GM18907 (cell line): ENCODE results near the gene ITGA1.
A peak's percentile ranks its signal among the peaks of the same experiment; 100 is the strongest.

Experiments
- ATAC-seq: cut with Tn5 transposase; IDR thresholded peaks from one replicate; pipeline ENCODE4 v1.9.1; 2021; ENCODE audit warnings: mild to moderate bottlenecking, moderate library complexity; ENCODE audit not compliant: unreplicated experiment

The ITGA1 gene

DNA sequence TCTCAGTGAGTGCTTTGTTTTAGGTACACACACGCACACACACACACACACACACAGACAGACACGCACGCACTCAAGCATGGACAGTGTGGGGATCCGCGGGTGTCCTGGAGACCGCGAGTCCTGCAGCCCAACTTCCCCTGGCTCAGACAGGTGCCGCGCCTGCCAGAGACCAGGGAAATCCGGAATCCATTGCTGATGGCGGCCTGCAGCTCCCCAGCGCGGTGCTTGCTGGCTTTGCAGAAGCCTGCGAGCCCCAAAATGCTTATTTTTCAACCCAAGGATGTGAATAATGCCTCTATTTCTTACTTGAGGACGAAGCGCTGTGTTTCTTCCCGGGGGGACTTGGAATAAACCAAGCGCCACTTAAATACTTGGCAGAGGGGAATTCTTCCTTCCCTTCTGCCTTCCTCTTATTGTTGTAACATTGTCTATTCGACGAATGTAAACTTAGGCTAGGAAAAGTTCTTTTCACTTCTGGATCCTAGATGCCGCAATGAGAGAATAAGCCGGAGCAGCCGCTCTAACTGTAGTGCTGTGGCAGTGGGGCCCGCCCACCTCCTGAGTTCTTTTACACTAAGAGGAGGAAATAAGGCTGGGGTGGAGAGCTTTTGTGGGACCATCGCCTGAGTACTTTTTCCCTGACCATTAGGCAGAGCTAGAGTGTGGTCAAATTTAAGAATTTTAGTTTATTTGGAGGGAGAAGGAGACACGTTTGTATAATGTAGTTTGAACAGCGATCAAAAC lies 202.2 kb downstream of the ITGA1 start:
- ATAC-seq = peak; percentile 18

DNA sequence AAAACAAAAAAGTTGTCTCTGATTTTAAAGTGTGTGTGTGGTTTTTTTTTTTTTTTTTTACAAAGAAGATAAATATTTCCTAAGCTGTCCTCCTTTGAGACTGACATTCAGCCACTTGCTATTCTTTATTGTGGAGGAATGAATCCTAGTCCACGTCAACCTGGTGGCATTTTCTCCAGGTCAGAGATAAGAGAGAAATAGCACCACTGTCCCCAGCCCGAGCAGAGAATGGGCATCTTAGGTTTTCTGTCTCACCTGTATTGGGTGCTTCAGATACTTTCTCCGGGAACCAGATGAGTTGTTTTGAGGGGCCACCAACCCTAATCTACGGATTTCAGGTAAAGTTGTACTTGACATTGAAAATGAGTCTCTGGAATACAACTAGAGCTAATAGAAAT lies 202.8 kb downstream of the ITGA1 start:
- ATAC-seq = no peak

DNA sequence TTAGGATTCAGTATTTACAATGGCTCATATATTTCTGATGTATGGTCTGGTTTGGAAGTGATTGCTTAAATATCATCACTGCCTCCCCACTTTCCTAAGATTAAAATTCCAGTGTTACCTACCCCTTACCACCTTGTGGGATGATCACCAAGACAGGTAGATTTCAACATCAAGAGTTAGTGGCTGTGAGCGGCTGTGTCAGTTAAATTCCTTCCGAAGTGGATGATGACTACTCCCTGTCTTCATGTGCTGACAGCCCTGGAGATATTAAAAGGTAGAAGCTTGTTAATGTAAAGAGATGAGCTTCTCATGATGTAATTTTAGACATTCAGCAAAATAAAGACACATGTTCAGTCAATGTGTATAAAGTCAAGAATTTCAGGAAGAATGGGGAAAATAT lies 205.7 kb downstream of the ITGA1 start:
- ATAC-seq = no peak

DNA sequence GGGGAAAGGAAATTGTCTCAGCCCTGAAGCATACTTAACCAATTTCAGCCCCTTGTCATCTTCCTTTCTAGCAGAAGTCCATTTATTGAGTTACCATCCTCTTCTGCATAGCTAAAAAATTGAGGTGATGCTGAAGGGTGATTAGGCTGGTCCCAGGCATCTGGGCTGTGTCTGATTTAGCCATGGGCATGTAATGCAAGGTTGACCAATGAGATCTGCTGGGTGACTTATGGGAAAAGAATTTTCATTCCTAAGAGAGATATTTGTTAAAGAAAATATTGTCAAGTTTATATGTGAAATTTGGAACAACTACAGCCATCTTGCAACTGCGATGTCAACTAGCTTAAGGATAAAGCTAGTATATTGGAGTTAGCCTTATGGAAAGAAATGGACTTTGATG lies 206.6 kb downstream of the ITGA1 start:
- ATAC-seq = no peak

DNA sequence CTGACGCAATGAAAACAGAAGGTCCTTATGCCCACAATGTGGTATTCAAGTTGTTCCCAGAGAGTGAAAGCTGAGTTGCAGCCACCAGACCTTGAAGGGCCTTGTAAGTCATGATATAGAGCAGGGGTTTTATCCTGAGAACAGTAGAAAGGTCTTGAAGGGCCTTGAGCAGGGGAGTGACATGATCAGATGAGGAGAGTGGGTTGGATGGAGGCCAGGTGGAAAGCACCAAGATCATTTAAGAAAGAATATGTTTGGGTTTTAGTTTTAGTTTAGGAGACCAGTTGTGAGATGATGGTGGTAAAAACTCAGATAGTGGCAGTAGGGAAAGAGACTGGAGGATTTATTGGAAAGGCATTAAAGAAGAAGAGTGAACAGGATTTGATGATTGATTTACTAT lies 207.4 kb downstream of the ITGA1 start:
- ATAC-seq = no peak

DNA sequence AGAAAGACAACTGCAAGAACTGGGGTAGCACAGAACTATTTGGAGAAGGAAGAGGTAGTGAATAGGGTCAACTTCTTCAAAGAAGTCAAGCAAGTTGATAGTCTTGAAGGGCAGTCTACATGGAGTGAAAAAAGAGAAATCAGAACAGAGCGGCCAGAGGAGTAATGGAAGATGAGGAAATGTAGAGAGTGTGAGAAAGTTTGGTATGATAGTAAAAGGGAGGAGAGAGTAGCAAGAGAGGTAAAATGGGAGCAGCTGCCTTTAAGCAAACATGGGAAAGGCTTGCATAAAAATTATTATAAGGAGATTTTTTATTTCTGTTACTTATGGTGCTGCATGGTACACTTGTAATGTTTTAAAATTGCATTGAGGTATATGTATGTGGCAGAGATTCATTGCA lies 208.2 kb downstream of the ITGA1 start:
- no peak for ATAC-seq

DNA sequence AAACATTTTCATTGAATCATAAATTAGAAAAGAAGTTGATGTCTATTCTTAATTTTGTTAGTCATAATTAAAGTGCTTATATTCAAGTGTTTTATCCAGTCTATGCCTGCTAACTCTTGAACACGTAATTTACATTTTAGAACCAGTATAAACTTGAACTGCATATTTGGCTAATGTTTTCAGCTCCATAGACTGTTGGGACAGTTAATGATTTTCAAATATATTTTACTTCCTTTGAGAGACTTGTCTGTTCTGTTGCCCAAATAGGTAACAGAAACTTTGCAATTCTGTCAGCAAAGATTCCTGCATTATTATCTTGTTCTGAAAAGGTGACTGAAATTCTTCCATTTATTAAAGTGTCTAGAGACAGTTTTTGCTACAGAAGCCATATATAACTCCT lies 209.3 kb downstream of the ITGA1 start:
- no peak for ATAC-seq

DNA sequence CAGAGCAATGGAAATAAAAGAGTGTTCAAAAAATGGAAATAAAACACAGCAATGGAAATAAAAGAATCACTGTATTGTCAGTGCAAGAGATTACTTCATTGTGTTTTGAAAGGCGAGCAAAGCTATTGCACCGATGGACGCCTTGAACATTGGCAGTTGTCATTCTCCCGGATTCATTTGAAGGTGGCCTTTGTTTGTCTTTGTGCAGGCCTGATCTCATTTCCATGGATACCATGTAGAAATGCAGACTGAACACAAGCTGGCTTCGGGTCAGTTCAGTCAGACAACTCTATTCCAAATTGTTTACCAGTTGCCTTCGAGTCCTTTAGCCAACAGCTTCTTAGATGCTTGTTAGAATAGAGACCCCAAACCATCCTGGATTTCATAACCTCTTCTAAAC lies 209.7 kb downstream of the ITGA1 start:
- no peak for ATAC-seq

DNA sequence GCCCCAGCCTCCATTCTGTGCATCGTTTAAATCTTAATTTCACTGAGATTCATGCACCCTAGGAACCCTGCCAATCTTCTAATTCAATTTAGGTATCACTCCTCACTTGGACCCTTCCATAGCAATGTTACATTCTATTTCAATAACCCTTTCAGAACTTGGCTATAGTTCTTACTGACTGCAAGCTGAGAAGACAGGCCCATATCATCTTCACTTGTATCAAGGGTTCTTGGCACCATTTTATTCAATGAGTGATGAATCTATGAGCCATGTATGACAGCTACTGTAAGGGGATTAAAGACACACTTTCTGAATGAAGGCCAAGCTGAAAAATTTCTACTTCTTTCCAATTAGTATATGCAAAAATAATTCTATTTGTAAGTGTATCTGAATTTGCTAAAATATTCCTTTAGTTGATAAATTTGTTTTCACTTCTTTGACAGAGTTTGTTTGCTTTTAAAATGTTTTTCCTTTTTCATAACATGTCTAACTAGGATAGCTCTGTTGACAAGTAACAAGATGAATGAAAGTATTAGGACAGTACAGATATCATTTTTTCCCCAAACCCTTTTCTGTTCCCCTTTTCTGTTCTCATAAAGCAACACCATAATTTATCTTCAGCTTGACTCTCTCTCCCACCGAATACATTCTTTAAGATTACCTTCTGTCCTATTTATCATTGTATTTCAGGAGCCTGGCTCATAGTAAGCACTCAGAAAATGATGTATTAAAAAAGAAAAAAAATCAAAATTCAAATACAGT lies 211.0 kb downstream of the ITGA1 start:
- peak; percentile 59 for ATAC-seq

DNA sequence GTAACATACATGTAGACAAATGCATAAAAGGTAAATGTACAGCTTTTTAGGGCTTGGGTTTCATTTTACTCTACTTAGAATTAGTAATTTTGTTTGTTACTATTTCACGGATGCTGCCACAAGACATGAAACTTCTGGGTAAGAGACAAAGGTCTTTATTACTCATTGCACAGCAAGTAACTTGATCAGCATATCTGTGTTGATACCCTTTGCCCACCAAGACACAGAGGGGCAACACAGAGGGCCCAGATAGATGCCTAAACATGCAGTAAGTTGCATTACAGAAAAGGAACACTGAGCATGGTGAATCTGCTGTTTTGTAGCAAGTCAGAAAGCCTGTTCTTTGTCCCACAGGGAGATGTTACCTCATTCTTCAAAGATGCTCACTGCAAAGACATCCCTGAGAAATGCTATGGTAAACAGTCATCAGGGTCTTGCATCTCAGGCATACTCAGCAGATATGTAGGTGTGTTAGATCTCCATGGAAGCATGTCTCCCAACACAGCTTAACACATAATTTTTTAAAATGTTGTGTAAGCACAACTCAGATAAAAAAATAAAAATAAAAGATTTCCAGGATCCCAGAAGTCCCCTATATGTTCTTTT lies 211.7 kb downstream of the ITGA1 start:
- no peak for ATAC-seq

DNA sequence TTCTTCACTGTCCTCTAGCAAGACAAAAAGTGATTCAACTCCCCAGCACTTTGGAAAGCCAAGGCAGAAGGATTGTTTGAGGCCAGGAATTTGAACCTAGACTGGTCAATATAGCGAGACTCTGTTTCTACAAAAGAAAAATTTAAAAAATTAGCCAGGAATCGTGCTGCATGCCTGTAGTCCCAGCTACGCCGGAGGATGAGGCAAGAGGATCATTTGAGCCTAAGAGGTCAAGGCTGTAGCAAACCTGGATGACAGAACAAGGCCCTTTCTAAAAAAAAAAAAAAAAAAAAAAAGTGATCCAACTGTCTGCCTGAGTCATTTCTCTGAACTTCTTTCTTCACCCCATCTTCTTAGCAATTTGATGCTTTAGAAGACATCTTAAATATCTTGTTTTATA lies 213.8 kb downstream of the ITGA1 start:
- no peak for ATAC-seq

DNA sequence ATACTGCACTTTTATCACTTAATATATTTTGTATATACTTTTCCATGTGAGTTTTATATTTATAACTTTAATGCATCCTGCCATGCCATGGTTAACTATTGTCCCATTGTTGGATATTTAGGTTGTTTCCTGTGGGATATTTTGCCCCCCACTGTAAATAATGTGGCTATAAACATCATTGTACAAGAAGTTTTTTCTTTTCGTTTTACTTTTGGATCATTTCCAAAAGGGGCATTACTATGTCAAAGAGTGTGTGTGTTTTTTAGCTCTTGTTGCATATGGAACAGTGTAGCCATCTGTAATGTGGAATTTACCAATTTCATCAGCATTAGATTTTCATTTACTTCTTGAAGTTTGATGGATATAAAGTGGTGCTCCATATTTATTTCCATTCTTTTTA lies 214.8 kb downstream of the ITGA1 start:
- ATAC-seq = no peak

DNA sequence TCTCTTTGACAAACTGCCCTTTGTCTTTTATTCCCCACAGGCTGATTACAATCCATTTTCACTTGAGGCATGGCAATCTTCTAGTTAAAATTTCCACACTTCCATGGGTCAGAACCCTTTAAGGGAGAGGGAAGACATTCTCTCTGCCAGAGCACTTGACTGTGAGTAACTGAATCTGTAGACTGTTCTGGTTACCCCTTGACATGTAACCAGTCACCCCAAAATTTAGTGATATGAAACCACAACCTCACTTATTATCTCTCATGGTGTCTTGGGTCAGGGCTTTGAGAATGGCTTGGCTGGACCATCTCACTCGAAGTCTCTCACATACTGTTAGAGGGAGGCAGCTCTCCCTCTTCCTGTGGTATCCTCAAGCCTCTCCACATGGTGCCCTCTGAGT lies 215.4 kb downstream of the ITGA1 start:
- no peak for ATAC-seq

DNA sequence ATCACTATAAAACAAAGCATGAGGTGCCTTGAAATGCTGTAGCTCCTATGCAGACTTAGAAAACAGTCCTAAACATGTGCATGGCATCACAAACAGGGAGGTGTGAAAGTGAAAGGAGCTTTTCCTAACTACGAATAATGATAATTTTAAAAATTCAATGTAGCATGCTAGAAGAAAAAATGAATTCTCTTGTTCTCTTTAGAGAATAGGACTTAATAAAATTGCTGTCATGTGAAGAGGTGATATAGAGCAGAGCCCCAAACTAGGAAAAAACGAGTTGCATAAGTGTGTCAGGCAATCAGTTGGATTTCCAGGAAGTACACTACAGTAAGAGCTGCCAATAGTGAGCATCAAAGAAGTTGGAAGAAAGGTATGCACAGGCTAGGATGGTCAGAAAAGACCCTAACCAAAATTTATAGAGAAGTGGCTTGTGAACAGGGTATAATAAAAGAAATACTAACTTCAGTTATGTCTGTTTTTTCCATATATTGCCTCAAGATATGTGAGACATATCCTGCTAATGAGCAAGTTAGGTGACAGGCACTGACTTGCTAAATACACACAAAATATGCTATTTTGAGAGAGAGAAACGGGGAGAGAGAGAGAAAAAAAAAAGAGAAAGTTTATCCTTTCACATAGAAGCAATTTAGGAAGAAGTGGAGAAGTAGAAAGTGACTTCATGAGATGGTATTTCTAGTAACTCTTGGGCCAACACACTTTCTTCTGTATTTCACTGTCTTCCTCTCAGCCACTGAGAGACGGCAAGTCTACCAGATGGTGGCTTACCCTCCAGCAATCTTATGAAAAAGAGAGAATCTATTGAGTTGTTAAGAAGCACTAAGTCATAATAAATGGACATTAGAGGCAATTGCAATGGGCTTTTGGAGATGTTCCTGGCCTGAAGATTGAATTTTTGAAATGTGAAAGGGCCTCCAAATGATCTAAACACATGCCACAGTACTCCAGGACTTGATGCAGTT lies 219.5 kb downstream of the ITGA1 start:
- no peak for ATAC-seq

DNA sequence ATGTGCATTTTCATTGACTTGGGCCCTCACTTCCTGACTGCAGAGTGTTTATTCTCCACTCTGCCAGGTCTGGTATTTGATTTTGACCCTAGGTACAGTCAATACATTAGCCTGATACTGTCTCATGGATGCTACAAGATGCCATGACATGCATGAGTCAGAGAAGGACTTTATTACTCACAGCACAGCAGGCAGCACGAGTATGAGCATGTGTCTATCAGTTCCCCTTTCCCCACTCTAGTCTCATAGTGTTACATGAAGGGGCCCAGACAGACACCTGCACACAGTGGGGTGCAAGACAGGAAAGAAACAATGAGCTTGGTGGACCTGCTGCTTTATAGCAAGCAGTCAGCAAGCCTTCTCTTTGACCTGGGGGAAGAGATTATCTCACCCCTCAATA lies 221.0 kb downstream of the ITGA1 start:
- ATAC-seq = peak; percentile 93
